ENCODE data around the gene UMPS.

The UMPS gene

DNA sequence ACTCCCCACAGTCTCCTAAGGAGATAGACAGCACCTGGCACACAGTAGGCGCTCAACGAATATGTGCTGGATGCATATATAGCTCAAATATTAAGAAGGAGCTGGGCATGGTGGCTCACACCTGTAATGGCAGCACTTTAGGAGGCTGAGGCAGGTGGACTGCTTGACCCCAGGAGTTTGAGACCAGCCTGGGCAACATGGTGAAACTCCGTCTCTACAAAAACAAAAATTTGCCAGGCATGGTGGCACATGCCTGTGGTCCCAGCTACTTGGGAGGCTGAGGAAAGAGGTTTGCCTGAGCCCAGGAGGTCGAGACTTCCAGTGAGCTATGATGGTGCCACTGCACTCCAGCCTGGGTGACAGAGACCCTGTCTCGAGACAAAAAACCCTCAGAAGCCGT, 37.4 kb downstream of the UMPS start:
- no peak overlapping the region for H3K4me3 ChIP-seq (ENCODE audit: low read depth, low read length)
- no peak for TF ChIP-seq CTCF (IDR thresholded peaks at IDR 0.05; ENCODE audit: low read depth, low read length)

GRCh38 chr3:124768812-124769211, 38.6 kb downstream of the UMPS start:
- no peak for TF ChIP-seq CTCF (IDR thresholded peaks at IDR 0.05; ENCODE audit: low read depth, low read length)
- H3K4me3 ChIP-seq (ENCODE audit: low read depth, low read length): no peak overlapping the region

- no peak for TF ChIP-seq CTCF (IDR thresholded peaks at IDR 0.05; ENCODE audit: low read depth, low read length)
- H3K4me3 ChIP-seq (ENCODE audit: low read depth, low read length): no peak overlapping the region
Observed at GRCh38 chr3:124769462-124769861, 39.2 kb downstream of the UMPS start.

GRCh38 chr3:124770336-124771082, 40.3 kb downstream of the UMPS start:
- TF ChIP-seq CTCF (IDR thresholded peaks at IDR 0.05; ENCODE audit: low read depth, low read length): no peak
- no peak overlapping the region for H3K4me3 ChIP-seq (ENCODE audit: low read depth, low read length)

DNA sequence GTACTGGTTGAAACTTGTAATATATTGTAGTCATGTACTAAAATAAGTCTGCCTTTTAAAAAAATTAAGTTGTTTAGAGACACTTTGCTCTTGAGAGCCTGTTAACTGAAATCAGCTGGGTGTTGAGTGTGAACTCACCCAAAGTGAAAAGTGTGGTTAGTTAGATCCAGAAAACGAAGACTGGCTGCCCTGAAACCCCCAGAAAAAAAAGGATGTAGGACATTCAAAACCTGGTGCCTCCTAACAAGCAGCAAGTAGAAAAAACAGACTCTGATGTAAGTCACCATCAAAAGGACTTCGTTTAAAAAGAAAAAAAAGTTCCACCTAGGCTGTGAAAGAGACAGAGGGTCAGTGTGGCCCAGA, 40.8 kb downstream of the UMPS start:
- H3K4me3 ChIP-seq (ENCODE audit: low read depth, low read length): no peak overlapping the region
- TF ChIP-seq CTCF (IDR thresholded peaks at IDR 0.05; ENCODE audit: low read depth, low read length): no peak

GRCh38 chr3:124772081-124772831, 42.0 kb downstream of the UMPS start:
- no peak for TF ChIP-seq CTCF (IDR thresholded peaks at IDR 0.05; ENCODE audit: low read depth, low read length)
- H3K4me3 ChIP-seq (ENCODE audit: low read depth, low read length): no peak overlapping the region
